A673 (cell line): ENCODE data around the gene TXN.

ENCODE experiments used
- EZH2 ChIP-seq: fragments of 200-600 bp; sonication (generic); IDR thresholded peaks from 2 replicates; pipeline ENCODE4 v1.6.1; 2017; ENCODE audit warnings: borderline replicate concordance, low read depth, mild to moderate bottlenecking, mixed read lengths, antibody characterized with exemption, low read length; ENCODE audit not compliant: poor library complexity, severe bottlenecking
- TF ChIP-seq, protein P1 (sequence below): fragments of 300-800, 200-600 bp; sonication (generic); conservative IDR thresholded peaks from 2 replicates; pipeline ENCODE4 v1.5.1; 2017; ENCODE audit warnings: low read depth, mild to moderate bottlenecking, antibody characterized with exemption, low read length, moderate library complexity, mixed read lengths

DNA sequence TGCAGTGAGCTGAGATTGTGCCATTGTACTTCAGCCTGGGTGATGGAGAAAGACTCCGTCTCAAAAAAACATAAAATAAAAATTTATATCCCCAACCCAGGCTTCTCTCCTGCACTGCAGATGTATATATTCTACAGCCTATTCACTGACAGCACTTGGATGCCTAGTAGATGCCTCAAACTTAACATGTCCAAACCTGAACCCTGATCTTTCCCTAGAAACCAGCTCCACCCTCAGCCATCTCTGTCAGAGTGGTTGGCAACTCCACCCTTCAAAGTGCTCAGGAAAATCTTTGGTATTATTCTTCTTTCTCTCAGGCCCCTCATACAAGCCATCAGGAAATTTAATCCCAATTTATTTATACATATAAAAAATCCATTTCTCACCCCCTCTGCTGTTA lies 36.9 kb upstream of the TXN start:
- no peak for TF ChIP-seq EZH2
- TF ChIP-seq, protein P1, sequence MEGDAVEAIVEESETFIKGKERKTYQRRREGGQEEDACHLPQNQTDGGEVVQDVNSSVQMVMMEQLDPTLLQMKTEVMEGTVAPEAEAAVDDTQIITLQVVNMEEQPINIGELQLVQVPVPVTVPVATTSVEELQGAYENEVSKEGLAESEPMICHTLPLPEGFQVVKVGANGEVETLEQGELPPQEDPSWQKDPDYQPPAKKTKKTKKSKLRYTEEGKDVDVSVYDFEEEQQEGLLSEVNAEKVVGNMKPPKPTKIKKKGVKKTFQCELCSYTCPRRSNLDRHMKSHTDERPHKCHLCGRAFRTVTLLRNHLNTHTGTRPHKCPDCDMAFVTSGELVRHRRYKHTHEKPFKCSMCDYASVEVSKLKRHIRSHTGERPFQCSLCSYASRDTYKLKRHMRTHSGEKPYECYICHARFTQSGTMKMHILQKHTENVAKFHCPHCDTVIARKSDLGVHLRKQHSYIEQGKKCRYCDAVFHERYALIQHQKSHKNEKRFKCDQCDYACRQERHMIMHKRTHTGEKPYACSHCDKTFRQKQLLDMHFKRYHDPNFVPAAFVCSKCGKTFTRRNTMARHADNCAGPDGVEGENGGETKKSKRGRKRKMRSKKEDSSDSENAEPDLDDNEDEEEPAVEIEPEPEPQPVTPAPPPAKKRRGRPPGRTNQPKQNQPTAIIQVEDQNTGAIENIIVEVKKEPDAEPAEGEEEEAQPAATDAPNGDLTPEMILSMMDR, result no peak
